ENCODE measurements around the gene DDX31.
A peak's percentile ranks its signal among the peaks of the same experiment; 100 is the strongest.

Gene DDX31

DNA sequence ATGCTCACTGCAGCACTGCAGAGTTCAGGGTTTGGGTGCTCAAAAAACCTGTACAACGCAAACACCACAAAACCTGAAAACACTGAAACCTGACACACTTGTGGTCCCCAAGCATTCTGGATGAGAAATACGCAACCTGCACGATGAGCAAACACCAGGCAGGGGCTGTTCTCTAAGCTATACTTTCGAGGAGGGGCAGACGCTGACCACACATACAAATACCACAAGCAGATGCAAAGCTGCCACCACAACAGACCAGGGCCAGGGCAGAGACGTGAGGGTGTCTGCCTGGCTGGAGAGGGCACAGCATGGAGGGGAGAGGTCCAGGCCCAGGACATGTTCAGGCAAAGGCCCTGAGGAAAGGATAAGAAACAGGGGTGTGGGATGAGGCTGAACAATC lies 64.4 kb downstream of the DDX31 start:
- Histone ChIP-seq H3K18ac (ENCODE audit: low read length) (no peak overlapping the region), H3K14ac (ENCODE audit: low read length) (no peak overlapping the region), H3K9ac (ENCODE audit: low read depth, low read length, poor library complexity) (no peak overlapping the region), H2BK12ac (ENCODE audit: low read length) (no peak overlapping the region), H3K36me3 (replicated peaks in 1 of 2; ENCODE audit: control insufficient read depth in 2 of 2, insufficient read depth in 2 of 2, low read length in 2 of 2) (peaks cover 11 to 80% of the 10 kb centered on the region in 2 donors), H2AK5ac (ENCODE audit: low read depth, low read length) (no peak overlapping the region), H4K8ac (ENCODE audit: low read depth, low read length) (no peak overlapping the region), H2BK120ac (ENCODE audit: low read depth, low read length) (no peak overlapping the region), H3K4me1 (ENCODE audit: control insufficient read depth in 2 of 2, insufficient read depth in 1 of 2, low read depth in 1 of 2, low read length in 2 of 2) (peaks cover 0 to 13% of the 10 kb centered on the region in 2 donors), H3K27ac (replicated peaks; ENCODE audit: low read length) (no peak overlapping the region), H3K4me2 (ENCODE audit: insufficient read depth, low read length, poor library complexity, severe bottlenecking) (no peak overlapping the region), H2BK5ac (ENCODE audit: low read length) (no peak overlapping the region), H3K23ac (ENCODE audit: low read depth, low read length, poor library complexity) (no peak overlapping the region), H2BK15ac (ENCODE audit: low read length) (no peak overlapping the region), H3K79me1 (ENCODE audit: low read depth, low read length) (no peaks in the 10 kb centered on the region), H2AFZ (ENCODE audit: low read length) (no peak overlapping the region), H3K27me3 (ENCODE audit: control insufficient read depth in 3 of 3, insufficient read depth in 3 of 3, low read depth in 1 of 3, low read length in 3 of 3) (no peaks in the 10 kb centered on the region), H3K4me3 (ENCODE audit: low read length in 2 of 2) (no peak overlapping the region), H3K4ac (ENCODE audit: low read length) (no peak overlapping the region), H3K9me3 (replicated peaks in 1 of 2; ENCODE audit: control insufficient read depth in 2 of 2, insufficient read depth in 1 of 2, low read depth in 1 of 2, low read length in 2 of 2) (no peaks in the 10 kb centered on the region), H4K91ac (ENCODE audit: low read depth, low read length, poor library complexity) (no peak overlapping the region)
- DNase-seq (ENCODE audit: low spot score), result no peak
- WGBS, 2 donors (ENCODE audit: extremely low coverage in 2 of 2, insufficient read length in 2 of 2, insufficient replicate concordance in 1 of 2), result no CpG with 5 or more reads among the region's 6 CpGs

DNA sequence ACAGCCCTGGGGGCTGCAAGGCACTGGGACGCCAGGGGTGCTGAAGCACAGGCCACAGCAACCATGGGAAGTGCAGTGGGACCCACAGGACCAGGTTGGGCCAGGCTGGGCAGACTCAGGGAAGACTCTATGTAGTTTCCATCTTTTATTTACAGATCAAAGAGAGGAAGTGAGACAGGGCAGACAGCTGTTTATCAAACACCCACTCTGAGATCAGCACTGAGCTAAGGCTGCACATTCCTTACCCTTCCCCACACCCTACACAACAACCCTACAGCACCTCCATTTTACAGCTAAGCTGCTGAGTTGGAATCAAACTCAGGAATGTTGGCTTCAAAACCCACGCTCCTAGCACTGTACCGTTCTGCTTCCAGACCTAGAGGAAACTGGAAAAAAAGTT lies 67.6 kb downstream of the DDX31 start:
- Histone ChIP-seq H3K4me3 (ENCODE audit: low read length in 2 of 2) (no peak overlapping the region), H3K4me2 (ENCODE audit: insufficient read depth, low read length, poor library complexity, severe bottlenecking) (no peak overlapping the region), H3K9me3 (replicated peaks in 1 of 2; ENCODE audit: control insufficient read depth in 2 of 2, insufficient read depth in 1 of 2, low read depth in 1 of 2, low read length in 2 of 2) (no peaks in the 10 kb centered on the region), H2BK12ac (ENCODE audit: low read length) (no peak overlapping the region), H2AK5ac (ENCODE audit: low read depth, low read length) (no peak overlapping the region), H3K4ac (ENCODE audit: low read length) (no peak overlapping the region), H3K23ac (ENCODE audit: low read depth, low read length, poor library complexity) (no peak overlapping the region), H3K4me1 (ENCODE audit: control insufficient read depth in 2 of 2, insufficient read depth in 1 of 2, low read depth in 1 of 2, low read length in 2 of 2) (peaks cover 0 to 10% of the 10 kb centered on the region in 2 donors), H3K9ac (ENCODE audit: low read depth, low read length, poor library complexity) (no peak overlapping the region), H2AFZ (ENCODE audit: low read length) (no peak overlapping the region), H2BK120ac (ENCODE audit: low read depth, low read length) (no peak overlapping the region), H3K27me3 (ENCODE audit: control insufficient read depth in 3 of 3, insufficient read depth in 3 of 3, low read depth in 1 of 3, low read length in 3 of 3) (no peaks in the 10 kb centered on the region), H2BK5ac (ENCODE audit: low read length) (no peak overlapping the region), H3K36me3 (replicated peaks in 1 of 2; ENCODE audit: control insufficient read depth in 2 of 2, insufficient read depth in 2 of 2, low read length in 2 of 2) (peaks cover 17 to 80% of the 10 kb centered on the region in 2 donors), H3K18ac (ENCODE audit: low read length) (no peak overlapping the region), H4K91ac (ENCODE audit: low read depth, low read length, poor library complexity) (no peak overlapping the region), H3K79me1 (ENCODE audit: low read depth, low read length) (no peaks in the 10 kb centered on the region), H3K14ac (ENCODE audit: low read length) (no peak overlapping the region), H2BK15ac (ENCODE audit: low read length) (no peak overlapping the region), H4K8ac (ENCODE audit: low read depth, low read length) (no peak overlapping the region), H3K27ac (replicated peaks; ENCODE audit: low read length) (no peak overlapping the region)
- DNase-seq (ENCODE audit: low spot score), result no peak
- no CpG with 5 or more reads among the region's 3 CpGs for WGBS, 2 donors (ENCODE audit: extremely low coverage in 2 of 2, insufficient read length in 2 of 2, insufficient replicate concordance in 1 of 2)

DNA sequence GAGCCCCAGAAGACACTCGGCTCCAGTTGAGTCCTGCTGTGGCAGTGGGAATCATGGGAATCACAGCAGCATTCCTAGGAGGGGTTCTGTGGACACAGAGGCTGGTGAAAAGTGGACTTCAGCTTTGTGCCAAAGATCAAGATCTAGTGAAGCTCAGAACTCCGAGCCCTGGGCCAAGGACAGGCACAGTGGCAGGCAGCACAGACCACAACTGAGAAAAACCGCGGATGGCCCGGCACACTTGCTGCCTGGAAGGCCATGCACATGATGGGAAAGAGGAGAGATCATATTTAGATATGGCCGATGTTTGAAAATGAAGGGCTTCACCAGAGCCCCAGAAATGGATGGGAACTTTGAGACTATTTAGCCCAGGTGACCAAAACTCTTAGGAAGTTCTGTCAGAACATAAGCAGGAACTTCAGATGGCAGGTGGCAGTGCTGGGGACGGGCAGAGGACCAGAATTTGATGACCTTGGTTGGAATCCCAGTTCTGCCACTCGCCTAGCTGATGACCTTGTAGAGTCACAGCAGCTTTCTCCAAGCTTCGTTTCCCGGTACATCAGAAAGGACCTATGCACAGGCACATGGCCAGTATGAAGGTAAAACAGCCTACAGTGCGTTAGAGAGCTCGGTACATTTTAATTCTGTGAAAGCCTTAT lies 69.3 kb downstream of the DDX31 start:
- Histone ChIP-seq H2AFZ (ENCODE audit: low read length) (no peak overlapping the region), H2BK12ac (ENCODE audit: low read length) (no peak overlapping the region), H3K9ac (ENCODE audit: low read depth, low read length, poor library complexity) (no peak overlapping the region), H3K79me1 (ENCODE audit: low read depth, low read length) (no peaks in the 10 kb centered on the region), H3K4me1 (ENCODE audit: control insufficient read depth in 2 of 2, insufficient read depth in 1 of 2, low read depth in 1 of 2, low read length in 2 of 2) (peaks cover 0 to 7% of the 10 kb centered on the region in 2 donors), H3K4me2 (ENCODE audit: insufficient read depth, low read length, poor library complexity, severe bottlenecking) (no peak overlapping the region), H2AK5ac (ENCODE audit: low read depth, low read length) (no peak overlapping the region), H3K27me3 (ENCODE audit: control insufficient read depth in 3 of 3, insufficient read depth in 3 of 3, low read depth in 1 of 3, low read length in 3 of 3) (no peaks in the 10 kb centered on the region), H3K18ac (ENCODE audit: low read length) (no peak overlapping the region), H3K23ac (ENCODE audit: low read depth, low read length, poor library complexity) (no peak overlapping the region), H2BK5ac (ENCODE audit: low read length) (no peak overlapping the region), H3K14ac (ENCODE audit: low read length) (no peak overlapping the region), H3K27ac (replicated peaks; ENCODE audit: low read length) (no peak overlapping the region), H4K8ac (ENCODE audit: low read depth, low read length) (no peak overlapping the region), H2BK120ac (ENCODE audit: low read depth, low read length) (no peak overlapping the region), H3K4ac (ENCODE audit: low read length) (no peak overlapping the region), H3K9me3 (replicated peaks in 1 of 2; ENCODE audit: control insufficient read depth in 2 of 2, insufficient read depth in 1 of 2, low read depth in 1 of 2, low read length in 2 of 2) (no peaks in the 10 kb centered on the region), H3K36me3 (replicated peaks in 1 of 2; ENCODE audit: control insufficient read depth in 2 of 2, insufficient read depth in 2 of 2, low read length in 2 of 2) (peaks cover 19 to 80% of the 10 kb centered on the region in 2 donors), H2BK15ac (ENCODE audit: low read length) (no peak overlapping the region), H4K91ac (ENCODE audit: low read depth, low read length, poor library complexity) (no peak overlapping the region), H3K4me3 (ENCODE audit: low read length in 2 of 2) (no peak overlapping the region)
- no peak for DNase-seq (ENCODE audit: low spot score)
- WGBS, 2 donors (ENCODE audit: extremely low coverage in 2 of 2, insufficient read length in 2 of 2, insufficient replicate concordance in 1 of 2), result no CpG with 5 or more reads among the region's 12 CpGs

DNA sequence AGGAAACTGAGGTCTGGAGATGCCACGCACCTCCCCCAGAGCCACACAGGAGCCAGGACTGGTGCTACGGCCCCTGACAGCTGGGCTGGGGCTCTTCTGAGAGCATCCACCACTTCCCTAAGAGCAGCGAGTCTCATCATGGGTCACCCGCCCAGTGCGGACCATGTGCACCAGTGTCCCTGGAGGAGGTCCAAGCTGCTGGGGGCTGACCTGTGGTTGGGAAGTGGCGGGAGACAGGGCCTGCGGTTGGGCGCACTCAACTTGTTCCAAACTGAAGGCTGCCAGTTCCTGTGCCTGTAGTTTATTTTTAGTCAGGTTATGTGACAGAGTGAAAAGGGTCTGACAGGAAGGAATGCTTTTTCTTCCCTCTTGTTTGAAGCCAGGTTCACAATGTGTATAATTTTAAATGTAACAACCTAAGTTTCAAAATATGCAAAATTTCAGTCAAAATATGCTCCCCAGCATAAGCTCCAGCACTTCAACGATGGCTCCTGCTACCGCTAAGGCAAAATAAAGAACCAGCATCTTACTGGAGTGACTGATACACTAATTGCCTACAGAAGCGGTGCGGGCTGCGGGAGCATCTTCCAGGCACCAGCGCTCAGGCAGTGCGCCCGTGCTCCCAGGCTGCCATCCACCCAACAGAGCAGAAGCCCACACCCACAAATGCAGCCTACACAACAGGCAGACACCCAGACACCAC lies 72.6 kb downstream of the DDX31 start:
- Histone ChIP-seq H3K4me2 (ENCODE audit: insufficient read depth, low read length, poor library complexity, severe bottlenecking) (no peak overlapping the region), H3K23ac (ENCODE audit: low read depth, low read length, poor library complexity) (no peak overlapping the region), H2BK5ac (ENCODE audit: low read length) (no peak overlapping the region), H3K79me1 (ENCODE audit: low read depth, low read length) (no peaks in the 10 kb centered on the region), H3K4ac (ENCODE audit: low read length) (no peak overlapping the region), H3K4me3 (ENCODE audit: low read length in 2 of 2) (peak overlapping the region in 1 of 2 donors; percentile 15), H3K27ac (replicated peaks; ENCODE audit: low read length) (no peak overlapping the region), H3K4me1 (ENCODE audit: control insufficient read depth in 2 of 2, insufficient read depth in 1 of 2, low read depth in 1 of 2, low read length in 2 of 2) (peaks cover 0 to 5% of the 10 kb centered on the region in 2 donors), H3K9me3 (replicated peaks in 1 of 2; ENCODE audit: control insufficient read depth in 2 of 2, insufficient read depth in 1 of 2, low read depth in 1 of 2, low read length in 2 of 2) (no peaks in the 10 kb centered on the region), H4K8ac (ENCODE audit: low read depth, low read length) (no peak overlapping the region), H3K14ac (ENCODE audit: low read length) (no peak overlapping the region), H4K91ac (ENCODE audit: low read depth, low read length, poor library complexity) (no peak overlapping the region), H3K27me3 (ENCODE audit: control insufficient read depth in 3 of 3, insufficient read depth in 3 of 3, low read depth in 1 of 3, low read length in 3 of 3) (peaks cover 0 to under 1% (median 0%) of the 10 kb centered on the region in 3 experiments), H2BK12ac (ENCODE audit: low read length) (no peak overlapping the region), H2BK15ac (ENCODE audit: low read length) (no peak overlapping the region), H2AFZ (ENCODE audit: low read length) (no peak overlapping the region), H2AK5ac (ENCODE audit: low read depth, low read length) (no peak overlapping the region), H3K9ac (ENCODE audit: low read depth, low read length, poor library complexity) (peak overlapping the region; percentile 21), H3K18ac (ENCODE audit: low read length) (no peak overlapping the region), H2BK120ac (ENCODE audit: low read depth, low read length) (no peak overlapping the region), H3K36me3 (replicated peaks in 1 of 2; ENCODE audit: control insufficient read depth in 2 of 2, insufficient read depth in 2 of 2, low read length in 2 of 2) (peaks cover 19 to 80% of the 10 kb centered on the region in 2 donors)
- no CpG with 5 or more reads among the region's 16 CpGs for WGBS, 2 donors (ENCODE audit: extremely low coverage in 2 of 2, insufficient read length in 2 of 2, insufficient replicate concordance in 1 of 2)
- no peak for DNase-seq (ENCODE audit: low spot score)
